Esophagus muscularis mucosa (tissue), 4 donors: ENCODE results near the gene DPYSL4. TPM values are rescaled to one million over a fixed set of nuclear protein-coding genes. Genes with fewer than 3 reads are reported as not detected.

ENCODE experiments used
- DNase-seq: peaks from one replicate; pipeline ENCODE4 v3.0.0-alpha.2; 2017; ENCODE audit errors: extremely low spot score
- H3K27ac ChIP-seq, 4 donors: fragments of 200-600 bp; sonication (generic); replicated peaks in 1 of 4; 1 replicate in 3 of 4; 2 replicates in 1 of 4; pipeline ENCODE4 v1.5.1; 2016 to 2019; ENCODE audit warnings: mild to moderate bottlenecking in 1 of 4
- H3K27me3 ChIP-seq, 4 donors: fragments of 200-600 bp; sonication (generic); one replicate each; pipeline versions ENCODE4 v1.5.1 to v1.6.0; 2016 to 2019
- H3K36me3 ChIP-seq, 4 donors: fragments of 200-600 bp; sonication (generic); one replicate each; pipeline ENCODE4 v1.5.1; 2016 to 2019
- H3K4me1 ChIP-seq, 4 donors: fragments of 200-600 bp; sonication (generic); one replicate each; pipeline ENCODE4 v1.5.1; 2016 to 2019
- H3K4me3 ChIP-seq, 4 donors: fragments of 200-600 bp; sonication (generic); 1 replicate in 2 of 4; 2 replicates in 2 of 4; pipeline ENCODE4 v1.5.1; 2016 to 2019; ENCODE audit warnings: mild to moderate bottlenecking in 4 of 4, moderate library complexity in 1 of 4
- H3K9me3 ChIP-seq, 4 donors: fragments of 200-600 bp; sonication (generic); 1 replicate in 3 of 4; 2 replicates in 1 of 4; pipeline ENCODE4 v1.5.1; 2016 to 2019
- EP300 ChIP-seq: sonication (generic); formaldehyde crosslinking; IDR thresholded peaks from one replicate; pipeline ENCODE4 v1.6.1; 2017; ENCODE audit warnings: antibody characterized with exemption
- POLR2A ChIP-seq: fragments of 450-650 bp; IDR thresholded peaks from one replicate; pipeline ENCODE4 v1.6.1; 2017; ENCODE audit warnings: antibody characterized with exemption, moderate library complexity, mild to moderate bottlenecking, low read depth
- POLR2AphosphoS5 ChIP-seq, 2 donors: sonication (generic); formaldehyde crosslinking; IDR thresholded peaks; one replicate each; pipeline ENCODE4 v1.6.1; 2017; ENCODE audit warnings: antibody characterized with exemption in 2 of 2
- WGBS: methylation state at CpG from one replicate; pipeline ENCODE4 v1.1.5; 2018; 5-methylcytosine and 5-hydroxymethylcytosine counted together
- intact Hi-C: fragments of 100-400 bp; cut with DNase I; formaldehyde crosslinking; loops from one replicate; pipeline ENCODE4 v1.15.1; 2023
- total RNA-seq, 4 donors: library from RNA; depleted of rRNA; stranded (reverse); fragments of >200 nt; gene quantifications; one replicate each; pipeline versions ENCODE4 v1.1.0 to v1.2.1, GENCODE V29; 2016
- TF ChIP-seq, protein P1 (sequence below), 3 experiments: fragments of 200-600 bp in 2 of 3; fragments of 450-650 bp in 1 of 3; sonication (generic) in 2 of 3; IDR thresholded peaks; one replicate each; pipeline ENCODE4 v1.5.1; 2017 to 2019; ENCODE audit warnings: antibody characterized with exemption in 3 of 3, mild to moderate bottlenecking in 2 of 3, moderate library complexity in 1 of 3

Gene DPYSL4
- total RNA-seq, 4 donors from 2014 or later = 0.42 to 4.5 (median 1.9) TPM

DNA sequence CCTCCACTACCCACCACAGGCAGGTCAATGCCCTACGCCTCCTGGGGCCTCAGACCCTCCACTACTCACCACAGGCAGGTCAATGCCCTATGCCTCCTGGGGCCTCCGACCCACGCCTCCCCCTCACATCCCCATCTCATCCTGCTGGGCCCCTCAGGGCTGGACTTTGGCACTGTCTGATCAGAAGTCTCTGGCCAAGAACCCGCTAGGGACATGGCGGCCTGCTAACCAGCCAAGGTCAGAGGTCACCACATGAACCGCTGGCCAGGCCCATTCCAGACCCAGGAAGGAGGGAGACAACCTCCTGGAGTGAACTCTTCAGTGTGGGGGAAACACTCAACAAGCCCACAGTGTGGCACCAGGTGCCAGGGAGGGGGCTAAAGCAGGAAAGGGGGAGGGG, 65.2 kb downstream of the DPYSL4 start:
- DNase-seq = no peak
- H3K27ac ChIP-seq = no peak overlapping the region
- no peaks in the 10 kb centered on the region for H3K36me3 ChIP-seq
- H3K4me1 ChIP-seq = peaks cover 0 to 12% (median 0%) of the 10 kb centered on the region in 4 donors
- H3K27me3 ChIP-seq = no peaks in the 10 kb centered on the region
- TF ChIP-seq POLR2AphosphoS5 (IDR thresholded peaks at IDR 0.05) (no peak), EP300 (no peak), POLR2A (no peak)
- TF ChIP-seq, protein P1, sequence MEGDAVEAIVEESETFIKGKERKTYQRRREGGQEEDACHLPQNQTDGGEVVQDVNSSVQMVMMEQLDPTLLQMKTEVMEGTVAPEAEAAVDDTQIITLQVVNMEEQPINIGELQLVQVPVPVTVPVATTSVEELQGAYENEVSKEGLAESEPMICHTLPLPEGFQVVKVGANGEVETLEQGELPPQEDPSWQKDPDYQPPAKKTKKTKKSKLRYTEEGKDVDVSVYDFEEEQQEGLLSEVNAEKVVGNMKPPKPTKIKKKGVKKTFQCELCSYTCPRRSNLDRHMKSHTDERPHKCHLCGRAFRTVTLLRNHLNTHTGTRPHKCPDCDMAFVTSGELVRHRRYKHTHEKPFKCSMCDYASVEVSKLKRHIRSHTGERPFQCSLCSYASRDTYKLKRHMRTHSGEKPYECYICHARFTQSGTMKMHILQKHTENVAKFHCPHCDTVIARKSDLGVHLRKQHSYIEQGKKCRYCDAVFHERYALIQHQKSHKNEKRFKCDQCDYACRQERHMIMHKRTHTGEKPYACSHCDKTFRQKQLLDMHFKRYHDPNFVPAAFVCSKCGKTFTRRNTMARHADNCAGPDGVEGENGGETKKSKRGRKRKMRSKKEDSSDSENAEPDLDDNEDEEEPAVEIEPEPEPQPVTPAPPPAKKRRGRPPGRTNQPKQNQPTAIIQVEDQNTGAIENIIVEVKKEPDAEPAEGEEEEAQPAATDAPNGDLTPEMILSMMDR (IDR thresholded peaks at IDR 0.05) = no peak
- H3K4me3 ChIP-seq = no peak overlapping the region
- intact Hi-C loops = no loop called here
- no peaks in the 10 kb centered on the region for H3K9me3 ChIP-seq
- WGBS = 92% methylated on average over 6 of the region's 6 CpGs

DNA sequence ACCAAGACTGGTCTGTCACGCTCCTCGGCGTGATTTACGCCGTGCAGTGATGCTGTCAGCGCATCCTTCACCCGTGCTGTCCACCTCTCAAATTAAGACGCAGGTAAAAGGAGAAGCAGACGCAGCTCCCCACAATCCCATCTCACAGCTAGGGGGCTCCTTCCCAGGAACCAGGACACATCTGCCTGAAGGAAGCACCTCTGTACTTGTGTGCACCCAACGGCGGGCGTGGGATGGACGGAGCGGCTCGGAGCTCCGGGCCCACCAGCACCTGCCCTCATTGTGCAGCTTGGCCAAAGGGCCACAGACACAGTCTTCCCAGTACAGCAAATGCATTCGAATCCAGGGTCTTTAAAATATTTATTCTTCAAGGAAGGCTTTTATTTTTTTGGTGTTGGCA, 65.7 kb downstream of the DPYSL4 start:
- H3K27me3 ChIP-seq = no peaks in the 10 kb centered on the region
- intact Hi-C loops = no loop called here
- DNase-seq = no peak
- H3K4me1 ChIP-seq = peaks cover 0 to 12% (median 0%) of the 10 kb centered on the region in 4 donors
- no peaks in the 10 kb centered on the region for H3K9me3 ChIP-seq
- TF ChIP-seq POLR2A (no peak), EP300 (no peak), POLR2AphosphoS5 (IDR thresholded peaks at IDR 0.05) (no peak)
- TF ChIP-seq, protein P1 (IDR thresholded peaks at IDR 0.05) = no peak
- no peak overlapping the region for H3K27ac ChIP-seq
- H3K36me3 ChIP-seq = no peaks in the 10 kb centered on the region
- H3K4me3 ChIP-seq = no peak overlapping the region
- WGBS = 93% methylated on average over 15 of the region's 17 CpGs

DNA sequence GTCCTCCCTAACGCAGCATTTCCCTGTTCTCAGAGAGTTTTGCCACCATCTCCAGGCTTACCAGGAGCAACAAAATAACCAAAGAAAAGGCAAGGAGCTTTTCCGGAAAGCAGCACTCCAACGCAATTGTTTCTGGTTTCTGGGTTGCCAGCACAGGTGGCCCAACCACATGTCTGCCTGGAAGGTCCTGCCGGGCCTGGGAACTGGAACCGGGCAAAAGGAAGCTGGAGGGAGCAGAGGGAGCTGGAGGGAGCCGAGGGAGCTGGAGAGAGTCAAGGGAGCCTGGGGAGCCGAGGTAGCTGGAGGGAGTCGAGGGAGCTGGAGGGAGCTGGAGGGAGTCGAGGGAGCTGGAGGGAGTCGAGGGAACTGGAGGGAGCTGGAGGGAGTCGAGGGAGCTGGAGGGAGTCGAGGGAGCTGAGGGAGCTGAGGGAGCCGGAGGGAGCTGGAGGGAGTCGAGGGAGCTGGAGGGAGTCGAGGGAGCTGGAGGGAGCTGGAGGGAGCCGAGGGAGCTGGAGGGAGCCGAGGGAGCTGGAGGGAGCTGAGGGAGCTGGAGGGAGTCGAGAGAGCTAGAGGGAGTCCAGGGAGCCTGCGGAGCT, 66.4 kb downstream of the DPYSL4 start:
- WGBS = 61% methylated on average over 19 of the region's 19 CpGs
- no peaks in the 10 kb centered on the region for H3K27me3 ChIP-seq
- TF ChIP-seq EP300 = no peak
- no peak for TF ChIP-seq POLR2AphosphoS5 (IDR thresholded peaks at IDR 0.05)
- TF ChIP-seq POLR2A = no peak
- TF ChIP-seq, protein P1 (IDR thresholded peaks at IDR 0.05) = no peak
- no peak overlapping the region for H3K4me3 ChIP-seq
- DNase-seq = no peak
- intact Hi-C loops = no loop called here
- H3K36me3 ChIP-seq = no peaks in the 10 kb centered on the region
- no peak overlapping the region for H3K27ac ChIP-seq
- no peaks in the 10 kb centered on the region for H3K9me3 ChIP-seq
- H3K4me1 ChIP-seq = peaks cover 0 to 12% (median 0%) of the 10 kb centered on the region in 4 donors

DNA sequence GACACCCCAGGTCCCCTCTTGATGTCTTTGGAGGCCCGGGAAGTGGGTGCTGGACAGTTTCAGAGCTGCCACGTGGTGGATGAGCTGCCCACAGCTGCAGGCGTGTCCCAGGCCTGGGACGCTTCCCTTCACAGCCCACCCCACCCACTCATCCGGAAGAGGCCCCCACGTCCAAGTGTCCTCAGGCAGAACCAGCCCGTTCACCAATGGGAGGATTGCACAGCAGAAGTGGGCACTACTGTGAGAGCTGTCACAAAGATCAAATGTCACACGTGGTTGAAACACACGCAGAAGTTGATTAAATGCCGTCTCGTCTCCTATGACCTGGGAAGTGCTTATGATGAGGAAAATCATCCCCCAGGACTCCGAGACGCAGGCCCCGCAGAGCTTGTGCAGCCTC, 68.1 kb downstream of the DPYSL4 start:
- no peaks in the 10 kb centered on the region for H3K27me3 ChIP-seq
- H3K4me1 ChIP-seq = no peaks in the 10 kb centered on the region
- H3K36me3 ChIP-seq = no peaks in the 10 kb centered on the region
- no peak for DNase-seq
- H3K4me3 ChIP-seq = no peak overlapping the region
- TF ChIP-seq POLR2A (no peak), EP300 (no peak), POLR2AphosphoS5 (IDR thresholded peaks at IDR 0.05) (no peak)
- TF ChIP-seq, protein P1 (IDR thresholded peaks at IDR 0.05) = no peak
- no peak overlapping the region for H3K27ac ChIP-seq
- intact Hi-C loops = no loop called here
- 70% methylated on average over 2 of the region's 14 CpGs for WGBS
- H3K9me3 ChIP-seq = no peaks in the 10 kb centered on the region

Other genes with a start within 250 kb of the DPYSL4 start
- 10 to 100 TPM; 51.4 to 68.9 (median 62.6) TPM for gene BNIP3, start 205.0 kb upstream of the DPYSL4 start, total RNA-seq
- 1 to 10 TPM in 2 of 4 donors, under 1 TPM in 2; 0.66 to 1.6 (median 0.97) TPM for gene JAKMIP3, start 121.0 kb upstream of the DPYSL4 start, total RNA-seq
- gene STK32C, start 121.0 kb downstream of the DPYSL4 start, total RNA-seq = 10 to 100 TPM in 1 of 4 donors, 1 to 10 TPM in 3; 4.8 to 10.9 (median 7.8) TPM
- 10 to 100 TPM in 2 of 4 donors, 1 to 10 TPM in 2; 5.8 to 19.1 (median 9.5) TPM for gene LRRC27, start 145.2 kb downstream of the DPYSL4 start, total RNA-seq
- 10 to 100 TPM; 11.8 to 25.5 (median 14.3) TPM for gene PWWP2B, start 210.3 kb downstream of the DPYSL4 start, total RNA-seq